ENCODE results near the gene KDM5C. TPM values are rescaled to one million over a fixed set of nuclear protein-coding genes. Genes with fewer than 3 reads are reported as not detected.

Gene KDM5C
- total RNA-seq, 1 experiment from 2014 or later: 98.7 TPM

DNA sequence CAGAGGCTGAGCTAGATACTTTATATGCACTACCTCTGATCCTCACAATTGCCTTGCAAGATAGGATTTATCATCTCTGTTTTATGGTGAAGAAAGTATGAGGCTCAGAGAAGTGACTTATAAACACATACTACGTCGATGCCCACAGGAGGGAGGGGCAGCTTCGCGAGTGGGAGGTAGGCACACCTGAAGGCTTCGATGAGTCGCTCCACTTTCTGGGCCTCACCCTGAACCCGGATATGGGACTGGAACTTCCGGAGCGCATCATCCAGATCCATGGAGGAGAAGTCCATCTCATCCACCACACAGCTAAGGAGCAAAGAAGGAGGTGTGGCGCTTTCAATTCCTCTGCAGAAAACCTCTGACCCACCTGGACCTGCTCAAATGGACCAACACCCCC is 22.9 kb upstream of the KDM5C start:
- Histone ChIP-seq H4K8ac (replicated peaks; ENCODE audit: insufficient read length, low read depth, low read length) (no peak overlapping the region), H3K56ac (ENCODE audit: insufficient read length, low read depth, low read length) (no peak overlapping the region), H3K9ac (ENCODE audit: extremely low read depth, insufficient read length, low read length) (no peak overlapping the region), H3T11ph (ENCODE audit: low read length) (no peak overlapping the region), H3K9me3 (ENCODE audit: control insufficient read depth, low read depth, low read length) (peaks cover 26% of the 10 kb centered on the region), H2BK15ac (ENCODE audit: low read depth, low read length) (no peak overlapping the region), H4K20me1 (ENCODE audit: control insufficient read depth, insufficient read depth, insufficient read length) (no peaks in the 10 kb centered on the region), H3K18ac (ENCODE audit: insufficient read length, low read depth, low read length) (no peak overlapping the region), H3K14ac (ENCODE audit: insufficient read depth, low read length) (no peak overlapping the region), H2BK5ac (ENCODE audit: insufficient read length, low read length) (no peak overlapping the region), H4K91ac (ENCODE audit: insufficient read length, low read depth, low read length) (no peak overlapping the region), H2BK12ac (ENCODE audit: insufficient read length, low read depth, low read length) (no peak overlapping the region), H3K23me2 (ENCODE audit: insufficient read length, low read depth, low read length, poor library complexity, severe bottlenecking) (no peaks in the 10 kb centered on the region), H3K4me1 (ENCODE audit: insufficient read depth, low read length) (no peaks in the 10 kb centered on the region), H3K23ac (ENCODE audit: insufficient read length, low read depth, low read length) (no peak overlapping the region), H2AFZ (ENCODE audit: low read length) (no peak overlapping the region), H3K79me1 (ENCODE audit: insufficient read depth, low read depth, low read length, poor library complexity, severe bottlenecking) (no peaks in the 10 kb centered on the region), H2BK120ac (ENCODE audit: low read depth, low read length, poor library complexity, severe bottlenecking) (no peak overlapping the region), H2AK5ac (ENCODE audit: insufficient read length, low read length) (no peak overlapping the region), H3K79me2 (ENCODE audit: insufficient read depth, low read length) (no peaks in the 10 kb centered on the region), H4K5ac (ENCODE audit: insufficient read length, low read depth, low read length) (no peak overlapping the region), H3K4ac (ENCODE audit: low read depth, low read length) (no peak overlapping the region), H3K27ac (ENCODE audit: insufficient read length, low read depth, low read length) (no peak overlapping the region), H3K27me3 (ENCODE audit: insufficient read depth, low read length) (no peaks in the 10 kb centered on the region), H3K4me2 (ENCODE audit: insufficient read depth, insufficient read length, low read length) (no peak overlapping the region), H2BK20ac (ENCODE audit: low read depth, low read length, poor library complexity, severe bottlenecking) (no peak overlapping the region)
- 0 out of 4 replicates have a peak, but pooled peaks cover 0 to 5% of the 10 kb centered on the region in 2 experiments for H3K4me1 Mint-ChIP-seq
- H3K27ac Mint-ChIP-seq: no peak overlapping the region
- no peak for DNase-seq
- H3K4me3 Mint-ChIP-seq: no peak overlapping the region
- peaks cover 10 to 26% (median 13%) of the 10 kb centered on the region in 3 experiments for H3K36me3 Mint-ChIP-seq (ENCODE audit: insufficient read depth in 1 of 3, low read depth in 3 of 3)
- no peaks in the 10 kb centered on the region for H3K27me3 Mint-ChIP-seq (ENCODE audit: low read depth)
- TF ChIP-seq, protein P1, sequence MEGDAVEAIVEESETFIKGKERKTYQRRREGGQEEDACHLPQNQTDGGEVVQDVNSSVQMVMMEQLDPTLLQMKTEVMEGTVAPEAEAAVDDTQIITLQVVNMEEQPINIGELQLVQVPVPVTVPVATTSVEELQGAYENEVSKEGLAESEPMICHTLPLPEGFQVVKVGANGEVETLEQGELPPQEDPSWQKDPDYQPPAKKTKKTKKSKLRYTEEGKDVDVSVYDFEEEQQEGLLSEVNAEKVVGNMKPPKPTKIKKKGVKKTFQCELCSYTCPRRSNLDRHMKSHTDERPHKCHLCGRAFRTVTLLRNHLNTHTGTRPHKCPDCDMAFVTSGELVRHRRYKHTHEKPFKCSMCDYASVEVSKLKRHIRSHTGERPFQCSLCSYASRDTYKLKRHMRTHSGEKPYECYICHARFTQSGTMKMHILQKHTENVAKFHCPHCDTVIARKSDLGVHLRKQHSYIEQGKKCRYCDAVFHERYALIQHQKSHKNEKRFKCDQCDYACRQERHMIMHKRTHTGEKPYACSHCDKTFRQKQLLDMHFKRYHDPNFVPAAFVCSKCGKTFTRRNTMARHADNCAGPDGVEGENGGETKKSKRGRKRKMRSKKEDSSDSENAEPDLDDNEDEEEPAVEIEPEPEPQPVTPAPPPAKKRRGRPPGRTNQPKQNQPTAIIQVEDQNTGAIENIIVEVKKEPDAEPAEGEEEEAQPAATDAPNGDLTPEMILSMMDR (conservative IDR thresholded peaks at IDR 0.05): no peak
- WGBS (ENCODE audit: extremely low coverage, insufficient read length, low lambda C conversion rate): no CpG with 5 or more reads among the region's 10 CpGs
- H3K9me3 Mint-ChIP-seq: peaks cover 57 to 69% of the 10 kb centered on the region in 2 experiments
